Neural cell (in vitro differentiated cells): Measurements from ENCODE around the gene SRRD. TPM values are rescaled to one million over a fixed set of nuclear protein-coding genes. Genes with fewer than 3 reads are reported as not detected.

Source experiments
- H2AFZ ChIP-seq: fragments of 200-600, 300-800 bp; sonication (generic), shearing (Covaris generic); 2 replicates; pipeline ENCODE4 v1.6.0; 2014; ENCODE audit warnings: low read depth, mild to moderate bottlenecking, antibody characterized with exemption, low read length, moderate library complexity
- H3F3A ChIP-seq: fragments of 200-600 bp; shearing (Covaris generic); 2 replicates; pipeline ENCODE4 v1.6.1; 2016; ENCODE audit warnings: mild to moderate bottlenecking, moderate library complexity, mixed read lengths, antibody characterized with exemption, low read length; ENCODE audit not compliant: insufficient read depth, poor library complexity, severe bottlenecking
- H3K27ac ChIP-seq: fragments of 200-600, 300-800 bp; sonication (generic), shearing (Covaris generic); 2 replicates; pipeline ENCODE4 v1.5.1; 2014; ENCODE audit warnings: mild to moderate bottlenecking, low read length, moderate library complexity
- H3K27me3 ChIP-seq: fragments of 300-800, 200-600 bp; sonication (generic), shearing (Covaris generic); 2 replicates; pipeline ENCODE4 v1.6.0; 2014; ENCODE audit warnings: mild to moderate bottlenecking, low read depth, low read length, moderate library complexity; ENCODE audit not compliant: insufficient read depth
- H3K36me3 ChIP-seq: fragments of 300-800, 200-600 bp; sonication (generic), shearing (Covaris generic); 2 replicates; pipeline ENCODE4 v1.5.1; 2014; ENCODE audit warnings: mild to moderate bottlenecking, antibody characterized with exemption, low read length, moderate library complexity; ENCODE audit not compliant: insufficient read depth
- H3K4me2 ChIP-seq: fragments of 300-800, 200-600 bp; sonication (generic), shearing (Covaris generic); 2 replicates; pipeline ENCODE4 v1.6.0; 2014; ENCODE audit warnings: mild to moderate bottlenecking, low read length
- H3K4me3 ChIP-seq: fragments of 300-800, 200-600 bp; sonication (generic), shearing (Covaris generic); 2 replicates; pipeline ENCODE4 v1.5.1; 2014; ENCODE audit warnings: mild to moderate bottlenecking, low read length, moderate library complexity
- H3K79me2 ChIP-seq: fragments of 200-600 bp; shearing (Covaris generic); replicated peaks from 2 replicates; pipeline ENCODE4 v1.6.0; 2014; ENCODE audit warnings: mild to moderate bottlenecking, low read length, moderate library complexity; ENCODE audit not compliant: insufficient read depth
- H3K9ac ChIP-seq: fragments of 300-800, 200-600 bp; sonication (generic), shearing (Covaris generic); 2 replicates; pipeline ENCODE4 v1.6.1; 2016; ENCODE audit warnings: mild to moderate bottlenecking, low read length, mixed read lengths
- H3K9me2 ChIP-seq: fragments of 200-600 bp; shearing (Covaris generic); 2 replicates; pipeline ENCODE4 v1.6.1; 2016; ENCODE audit warnings: mild to moderate bottlenecking, low read length, mixed read lengths; ENCODE audit not compliant: insufficient read depth
- H3K9me3 ChIP-seq: fragments of 200-600, 300-800 bp; sonication (generic), shearing (Covaris generic); 2 replicates; pipeline ENCODE4 v1.6.1; 2016; ENCODE audit warnings: mild to moderate bottlenecking, mixed run types, low read length, moderate library complexity, mixed read lengths
- H4K20me1 ChIP-seq: fragments of 200-600 bp; shearing (Covaris generic); 2 replicates; pipeline ENCODE4 v1.6.1; 2016; ENCODE audit warnings: mild to moderate bottlenecking, mixed run types; ENCODE audit not compliant: insufficient read depth
- CTCF ChIP-seq: fragments of 450-650 bp; IDR thresholded peaks from 2 replicates; pipeline ENCODE4 v1.5.1; 2014; ENCODE audit warnings: antibody characterized with exemption, mild to moderate bottlenecking, moderate library complexity; ENCODE audit not compliant: poor library complexity, severe bottlenecking
- EP300 ChIP-seq: fragments of 450-650 bp; conservative IDR thresholded peaks from 2 replicates; pipeline ENCODE4 v1.6.1; 2014; ENCODE audit warnings: antibody characterized with exemption, mild to moderate bottlenecking, moderate library complexity; ENCODE audit not compliant: poor library complexity, severe bottlenecking
- EZH2 ChIP-seq: fragments of 200-600, 300-800 bp; shearing (Covaris generic), sonication (generic); IDR thresholded peaks from 2 replicates; pipeline ENCODE4 v1.6.1; 2014; ENCODE audit warnings: antibody characterized with exemption, low read length, borderline replicate concordance, mild to moderate bottlenecking; ENCODE audit not compliant: insufficient read depth, poor library complexity, severe bottlenecking
- MXI1 ChIP-seq: fragments of 450-650 bp; conservative IDR thresholded peaks from 2 replicates; pipeline ENCODE4 v1.6.1; 2014; ENCODE audit warnings: antibody characterized with exemption, mild to moderate bottlenecking; ENCODE audit not compliant: poor library complexity, severe bottlenecking
- POLR2AphosphoS5 ChIP-seq: IDR thresholded peaks from 2 replicates; pipeline ENCODE4 v1.6.1; 2012
- RAD21 ChIP-seq: fragments of 450-650 bp; conservative IDR thresholded peaks from 2 replicates; pipeline ENCODE4 v1.6.1; 2014; ENCODE audit warnings: antibody characterized with exemption, mild to moderate bottlenecking, moderate library complexity
- REST ChIP-seq: IDR thresholded peaks from 2 replicates; pipeline ENCODE4 v1.6.1; 2012; ENCODE audit warnings: borderline replicate concordance
- SMC3 ChIP-seq: fragments of 450-650 bp; conservative IDR thresholded peaks from 2 replicates; pipeline ENCODE4 v1.6.1; 2014; ENCODE audit warnings: antibody characterized with exemption, mild to moderate bottlenecking, moderate library complexity; ENCODE audit not compliant: poor library complexity
- TAF1 ChIP-seq: IDR thresholded peaks from 2 replicates; pipeline ENCODE4 v1.6.1; 2012; ENCODE audit warnings: low read depth
- polyA plus RNA-seq: library from polyadenylated mRNA; depleted of rRNA; stranded (reverse); fragments of >200 nt; gene quantifications from 2 replicates; pipeline ENCODE4 v1.2.3, GENCODE V29; 2014

Gene SRRD
- polyA plus RNA-seq, 1 donor from 2014 or later: 33.9 TPM

DNA sequence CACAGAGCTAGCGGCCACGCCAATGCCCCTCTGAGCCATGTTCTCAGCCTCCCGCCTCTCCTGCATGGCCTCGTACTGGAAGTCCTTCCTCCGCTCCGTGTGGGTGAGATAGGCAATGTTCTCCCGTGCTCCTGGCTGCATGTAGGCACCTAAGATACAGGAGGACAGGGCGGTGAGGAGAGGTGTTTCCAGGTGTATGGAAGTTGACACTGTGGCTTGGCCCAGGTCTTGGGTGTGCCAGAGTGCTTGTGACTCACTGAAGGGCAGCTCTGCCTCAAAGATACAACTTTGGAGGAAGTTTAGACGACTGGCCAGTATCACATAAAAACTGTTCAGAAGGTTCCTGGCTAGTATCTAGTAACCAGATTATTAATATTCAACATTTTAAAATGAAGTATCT lies 8.5 kb downstream of the SRRD start:
- H3K9ac ChIP-seq: no peak overlapping the region
- no peaks in the 10 kb centered on the region for H3K36me3 ChIP-seq
- no peaks in the 10 kb centered on the region for H3K9me2 ChIP-seq
- no peak overlapping the region for H3K4me3 ChIP-seq
- no peaks in the 10 kb centered on the region for H3K27me3 ChIP-seq
- no peak overlapping the region for H2AFZ ChIP-seq
- TF ChIP-seq CTCF: no peak
- TF ChIP-seq MXI1: no peak
- TF ChIP-seq SMC3: no peak
- no peak for TF ChIP-seq EP300
- no peak for TF ChIP-seq POLR2AphosphoS5
- TF ChIP-seq REST: no peak
- no peak for TF ChIP-seq TAF1
- no peak for TF ChIP-seq EZH2
- TF ChIP-seq RAD21: no peak
- no peak overlapping the region for H3K4me2 ChIP-seq
- H3K79me2 ChIP-seq: no peaks in the 10 kb centered on the region
- no peak overlapping the region for H3K27ac ChIP-seq
- H3K9me3 ChIP-seq: no peaks in the 10 kb centered on the region
- H3F3A ChIP-seq: no peaks in the 10 kb centered on the region
- H4K20me1 ChIP-seq: no peaks in the 10 kb centered on the region

GRCh38 chr22:26494506-26494905 lies 10.8 kb downstream of the SRRD start:
- Histone ChIP-seq H3F3A (no peaks in the 10 kb centered on the region), H3K27me3 (no peaks in the 10 kb centered on the region), H3K9me2 (no peaks in the 10 kb centered on the region), H3K9ac (no peak overlapping the region), H3K36me3 (no peaks in the 10 kb centered on the region), H3K4me3 (no peak overlapping the region), H3K4me2 (no peak overlapping the region), H2AFZ (no peak overlapping the region), H3K27ac (no peak overlapping the region), H3K79me2 (no peaks in the 10 kb centered on the region), H3K9me3 (no peaks in the 10 kb centered on the region), H4K20me1 (no peaks in the 10 kb centered on the region)
- TF ChIP-seq EZH2: no peak
- no peak for TF ChIP-seq CTCF
- TF ChIP-seq REST: no peak
- TF ChIP-seq SMC3: no peak
- TF ChIP-seq RAD21: no peak
- no peak for TF ChIP-seq EP300
- TF ChIP-seq MXI1: no peak
- no peak for TF ChIP-seq TAF1
- no peak for TF ChIP-seq POLR2AphosphoS5
